Spleen (tissue), 11 donors: ENCODE data around the gene ERFE. TPM values are rescaled to one million over a fixed set of nuclear protein-coding genes. Genes with fewer than 3 reads are reported as not detected.
A peak's percentile ranks its signal among the peaks of the same experiment; 100 is the strongest.

ENCODE experiments used
- DNase-seq: peaks from one replicate; pipeline ENCODE4 v3.0.0-alpha.2; 2020
- H3K27ac ChIP-seq, 8 donors: fragments of 200-600 bp; sonication (generic) in 7 of 8; 1 replicate in 4 of 8; 2 replicates in 4 of 8; pipeline versions ENCODE4 v1.5.0 to v1.8.0; 2016 to 2021; ENCODE audit warnings: inconsistent platforms in 4 of 8, mild to moderate bottlenecking in 4 of 8, moderate library complexity in 1 of 8
- H3K27me3 ChIP-seq, 7 donors: fragments of 200-600 bp; sonication (generic) in 6 of 7; replicated peaks in 1 of 7; 1 replicate in 4 of 7; 2 replicates in 3 of 7; pipeline versions ENCODE4 v1.5.0 to v1.8.0; 2016 to 2021; ENCODE audit warnings: inconsistent platforms in 3 of 7, mild to moderate bottlenecking in 1 of 7
- H3K36me3 ChIP-seq, 6 donors: fragments of 200-600 bp; sonication (generic) in 5 of 6; 1 replicate in 4 of 6; 2 replicates in 2 of 6; pipeline versions ENCODE4 v1.5.0 to v1.8.0; 2016 to 2021; ENCODE audit warnings: inconsistent platforms in 2 of 6
- H3K4me1 ChIP-seq, 6 donors: fragments of 200-600 bp; sonication (generic) in 5 of 6; 1 replicate in 3 of 6; 2 replicates in 3 of 6; pipeline versions ENCODE4 v1.5.0 to v1.8.0; 2016 to 2021; ENCODE audit warnings: inconsistent platforms in 3 of 6
- H3K4me3 ChIP-seq, 8 donors: fragments of 200-600 bp; sonication (generic) in 7 of 8; 1 replicate in 4 of 8; 2 replicates in 4 of 8; pipeline versions ENCODE4 v1.5.0 to v1.8.0; 2016 to 2021; ENCODE audit warnings: inconsistent platforms in 4 of 8, mild to moderate bottlenecking in 4 of 8, moderate library complexity in 2 of 8
- H3K9me3 ChIP-seq, 8 donors: fragments of 200-600 bp; sonication (generic) in 7 of 8; 1 replicate in 4 of 8; 2 replicates in 4 of 8; pipeline versions ENCODE4 v1.5.0 to v1.8.0; 2016 to 2021; ENCODE audit warnings: inconsistent platforms in 4 of 8
- POLR2A ChIP-seq, 3 donors: fragments of 450-650 bp; IDR thresholded peaks; one replicate each; pipeline ENCODE4 v1.5.1; 2017; ENCODE audit warnings: antibody characterized with exemption in 3 of 3, mild to moderate bottlenecking in 1 of 3
- POLR2AphosphoS5 ChIP-seq, 3 donors: sonication (generic); formaldehyde crosslinking; IDR thresholded peaks; one replicate each; pipeline ENCODE4 v1.5.1; 2017; ENCODE audit warnings: antibody characterized with exemption in 3 of 3
- WGBS, 5 donors: extraction: QIAGEN DNeasy Blood & Tissue Kit in 3 of 5; methylation state at CpG; one replicate each; pipeline versions ENCODE4 v1.1.5 to v1.1.7; 2013 to 2018; 5-methylcytosine and 5-hydroxymethylcytosine counted together
- intact Hi-C: fragments of 100-400 bp; cut with DNase I; formaldehyde crosslinking; loops from one replicate; pipeline ENCODE4 v1.15.0; 2023; ENCODE audit warnings: low total_unique reads
- polyA plus RNA-seq, 3 donors: library from polyadenylated mRNA; stranded (reverse); fragments of 200-250 nt; gene quantifications; one replicate each; pipeline ENCODE4 v1.2.1, GENCODE V29; 2013
- total RNA-seq, 7 donors: library from RNA; depleted of rRNA in 3 of 7; stranded (reverse); fragments of >200 nt in 3 of 7; fragmentation: NEBNext Ultra II Directional in 4 of 7; extraction: Animal tissue kit (Norgen Biotek cat#: 25700) in 4 of 7; gene quantifications; one replicate each; pipeline versions ENCODE4 v1.1.0 to v1.2.1, GENCODE V29; 2016 to 2021
- TF ChIP-seq, protein P1 (sequence below), 11 experiments: fragments of 200-600 bp in 7 of 11; fragments of 450-650 bp in 4 of 11; sonication (generic) in 4 of 11; IDR thresholded peaks in 8 of 11; conservative IDR thresholded peaks in 3 of 11; 1 replicate in 7 of 11; 2 replicates in 4 of 11; pipeline versions ENCODE4 v1.4.0 to v1.8.0; 2016 to 2021; ENCODE audit warnings: antibody characterized with exemption in 11 of 11, inconsistent platforms in 4 of 11, mild to moderate bottlenecking in 1 of 11
- donor health status: healthy with polysubstance abuse.
- donor health status: DM: no; HTN: no; CAD: no; lungs with moderate emphysema.
- donor health status: DM: no; HTN: no; CAD: no.
- donor health status: Bipolar disorder and iron deficiency.
- donor health status: healthy.
- donor health status: DM: no; HTN: no; CAD: no.
- donor health status: DM: yes; HTN: yes; CAD: no.

Gene ERFE
- total and polyA plus RNA-seq, 10 donors, result 0.06 to 11.0 (median 1.2) TPM

DNA sequence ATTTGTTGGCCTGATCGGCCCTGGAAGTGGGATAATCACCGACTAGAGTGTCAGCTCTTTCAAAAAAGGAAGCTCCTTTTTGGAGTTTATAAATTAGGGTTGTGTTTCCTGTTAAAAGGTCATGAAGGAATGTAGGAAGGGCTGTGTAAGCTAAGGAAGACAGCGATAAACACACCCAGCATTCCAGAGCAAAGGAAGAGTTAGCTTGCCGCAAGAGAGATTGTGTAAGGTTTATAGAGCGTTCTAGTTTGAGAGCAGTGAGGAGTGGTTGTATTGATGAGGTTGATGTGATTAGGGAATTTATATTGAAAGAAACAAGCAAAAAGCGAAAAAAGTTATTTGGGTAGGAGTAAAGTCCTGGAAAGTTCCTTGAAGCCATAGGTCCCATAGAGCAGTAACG, 48.2 kb downstream of the ERFE start:
- H3K9me3 ChIP-seq, result no peaks in the 10 kb centered on the region
- H3K27me3 ChIP-seq, result no peaks in the 10 kb centered on the region
- H3K4me1 ChIP-seq, result peaks cover 5 to 19% (median 13%) of the 10 kb centered on the region in 6 donors
- 64 to 77% (median 69%) methylated on average over 7 of the region's 7 CpGs for WGBS, 5 donors
- no peak overlapping the region for H3K4me3 ChIP-seq
- TF ChIP-seq, protein P1, sequence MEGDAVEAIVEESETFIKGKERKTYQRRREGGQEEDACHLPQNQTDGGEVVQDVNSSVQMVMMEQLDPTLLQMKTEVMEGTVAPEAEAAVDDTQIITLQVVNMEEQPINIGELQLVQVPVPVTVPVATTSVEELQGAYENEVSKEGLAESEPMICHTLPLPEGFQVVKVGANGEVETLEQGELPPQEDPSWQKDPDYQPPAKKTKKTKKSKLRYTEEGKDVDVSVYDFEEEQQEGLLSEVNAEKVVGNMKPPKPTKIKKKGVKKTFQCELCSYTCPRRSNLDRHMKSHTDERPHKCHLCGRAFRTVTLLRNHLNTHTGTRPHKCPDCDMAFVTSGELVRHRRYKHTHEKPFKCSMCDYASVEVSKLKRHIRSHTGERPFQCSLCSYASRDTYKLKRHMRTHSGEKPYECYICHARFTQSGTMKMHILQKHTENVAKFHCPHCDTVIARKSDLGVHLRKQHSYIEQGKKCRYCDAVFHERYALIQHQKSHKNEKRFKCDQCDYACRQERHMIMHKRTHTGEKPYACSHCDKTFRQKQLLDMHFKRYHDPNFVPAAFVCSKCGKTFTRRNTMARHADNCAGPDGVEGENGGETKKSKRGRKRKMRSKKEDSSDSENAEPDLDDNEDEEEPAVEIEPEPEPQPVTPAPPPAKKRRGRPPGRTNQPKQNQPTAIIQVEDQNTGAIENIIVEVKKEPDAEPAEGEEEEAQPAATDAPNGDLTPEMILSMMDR (IDR thresholded peaks at IDR 0.05 in 8 of 11, conservative IDR thresholded peaks at IDR 0.05 in 3 of 11), result no peak
- TF ChIP-seq POLR2AphosphoS5 (IDR thresholded peaks at IDR 0.05), result no peak
- no peak for TF ChIP-seq POLR2A (IDR thresholded peaks at IDR 0.05)
- H3K36me3 ChIP-seq, result no peaks in the 10 kb centered on the region
- intact Hi-C loops, result no loop called here
- H3K27ac ChIP-seq, result peak overlapping the region in 1 of 8 donors; percentile 8
- no peak for DNase-seq

GRCh38 chr2:238216651-238217184, 57.9 kb downstream of the ERFE start:
- Histone ChIP-seq H3K9me3 (no peaks in the 10 kb centered on the region), H3K27ac (no peak overlapping the region), H3K4me3 (no peak overlapping the region), H3K36me3 (no peaks in the 10 kb centered on the region), H3K27me3 (peaks cover 0 to 13% (median 0%) of the 10 kb centered on the region in 7 donors), H3K4me1 (no peaks in the 10 kb centered on the region)
- WGBS, 5 donors, result 87 to 100% (median 95%) methylated on average over 2 of the region's 2 CpGs
- no peak for TF ChIP-seq POLR2AphosphoS5 (IDR thresholded peaks at IDR 0.05)
- TF ChIP-seq, protein P1 (IDR thresholded peaks at IDR 0.05 in 8 of 11, conservative IDR thresholded peaks at IDR 0.05 in 3 of 11), result no peak
- no peak for TF ChIP-seq POLR2A (IDR thresholded peaks at IDR 0.05)
- no peak for DNase-seq
- intact Hi-C loops, result no loop called here

Other genes starting within 250 kb of the ERFE start
- 10 to 100 TPM; 32.1 to 73.9 (median 48.9) TPM for gene UBE2F, start 192.0 kb upstream of the ERFE start, total RNA-seq
- 10 to 100 TPM; 34.3 to 49.3 (median 46.0) TPM for gene UBE2F, start 192.0 kb upstream of the ERFE start, polyA plus RNA-seq
- 10 to 100 TPM; 13.5 to 22.7 (median 17.5) TPM for gene SCLY, start 98.0 kb upstream of the ERFE start, total RNA-seq
- gene SCLY, start 98.0 kb upstream of the ERFE start, polyA plus RNA-seq, result 1 to 10 TPM; 5.8 to 10.0 (median 6.7) TPM
- 1 to 10 TPM in 4 of 7 donors, under 1 TPM in 3; 0.65 to 5.1 (median 1.5) TPM for gene ESPNL, start 58.6 kb upstream of the ERFE start, total RNA-seq
- 1 to 10 TPM; 1.3 to 6.2 (median 3.8) TPM for gene ESPNL, start 58.6 kb upstream of the ERFE start, polyA plus RNA-seq
- gene KLHL30, start 20.3 kb upstream of the ERFE start, total RNA-seq, result under 1 TPM in 5 of 7 donors, not detected in 2; 0.15 to 0.85 (median 0.23) TPM
- gene KLHL30, start 20.3 kb upstream of the ERFE start, polyA plus RNA-seq, result under 1 TPM; 0.09 to 0.29 (median 0.22) TPM
- 10 to 100 TPM; 39.7 to 61.2 (median 47.1) TPM for gene ILKAP, start 44.7 kb downstream of the ERFE start, total RNA-seq
- gene ILKAP, start 44.7 kb downstream of the ERFE start, polyA plus RNA-seq, result 10 to 100 TPM; 46.8 to 64.5 (median 58.5) TPM
- gene HES6, start 81.1 kb downstream of the ERFE start, total RNA-seq, result 10 to 100 TPM in 3 of 7 donors, 1 to 10 TPM in 4; 3.9 to 22.7 (median 8.1) TPM
- gene HES6, start 81.1 kb downstream of the ERFE start, polyA plus RNA-seq, result 10 to 100 TPM in 1 of 3 donors, 1 to 10 TPM in 2; 6.2 to 14.2 (median 8.6) TPM
- 10 to 100 TPM in 6 of 7 donors, 1 to 10 TPM in 1; 9.7 to 16.2 (median 14.8) TPM for gene PER2, start 129.6 kb downstream of the ERFE start, total RNA-seq
- 1 to 10 TPM; 2.0 to 3.7 (median 2.6) TPM for gene PER2, start 129.6 kb downstream of the ERFE start, polyA plus RNA-seq
- 10 to 100 TPM in 4 of 7 donors, 1 to 10 TPM in 3; 7.8 to 19.2 (median 10.8) TPM for gene TRAF3IP1, start 161.5 kb downstream of the ERFE start, total RNA-seq
- gene TRAF3IP1, start 161.5 kb downstream of the ERFE start, polyA plus RNA-seq, result 1 to 10 TPM; 2.6 to 3.7 (median 3.2) TPM